Hematopoietic multipotent progenitor cell treated with erythropoietin and hydrocortisone succinate and interleukin-3 and kit ligand, for 8 days (in vitro differentiated cells): Measurements from ENCODE around the gene ADSL.
"Not testable (repeated sequence)": the region's sequence is repeated elsewhere in the genome, so short reads cannot be mapped to it uniquely, and the experiment has no call there.

Source experiments
- DNase-seq: peaks from one replicate; pipeline ENCODE4 v3.0.0-alpha.2; 2015

ADSL gene

GRCh38 chr22:40346185-40347118 lies at the start of gene ADSL:
ADSL (plus strand) TSS chr22:40346500; CDS start chr22:40346559, 59 bp downstream.
- peak; percentile 87 for DNase-seq

GRCh38 chr22:40300316-40300715 lies 46.0 kb upstream of the ADSL start:
- DNase-seq = no peak

- DNase-seq = no peak
Measured at GRCh38 chr22:40300884-40301672, 45.2 kb upstream of the ADSL start.

GRCh38 chr22:40302149-40302548 lies 44.2 kb upstream of the ADSL start:
- DNase-seq = no peak

- no peak for DNase-seq
Measured at GRCh38 chr22:40305625-40306024, 40.7 kb upstream of the ADSL start.

GRCh38 chr22:40308999-40309573 lies 37.2 kb upstream of the ADSL start:
- DNase-seq = no peak

GRCh38 chr22:40309631-40310030 lies 36.7 kb upstream of the ADSL start:
- no peak for DNase-seq

GRCh38 chr22:40310081-40310767 lies 36.1 kb upstream of the ADSL start:
- no peak for DNase-seq

- DNase-seq = no peak
Measured at GRCh38 chr22:40310768-40311120, 35.6 kb upstream of the ADSL start.

GRCh38 chr22:40311646-40312045 lies 34.7 kb upstream of the ADSL start:
- not testable (repeated sequence) for DNase-seq

- DNase-seq = no peak
Measured at GRCh38 chr22:40312050-40312449, 34.2 kb upstream of the ADSL start.

GRCh38 chr22:40313007-40313406 lies 33.3 kb upstream of the ADSL start:
- no peak for DNase-seq

GRCh38 chr22:40314041-40314440 lies 32.3 kb upstream of the ADSL start:
- DNase-seq = no peak

GRCh38 chr22:40320687-40321086 lies 25.6 kb upstream of the ADSL start:
- no peak for DNase-seq

- peak; percentile 94 for DNase-seq
Measured at GRCh38 chr22:40322021-40322420, 24.3 kb upstream of the ADSL start.

- no peak for DNase-seq
Measured at GRCh38 chr22:40322818-40323447, 23.4 kb upstream of the ADSL start.

GRCh38 chr22:40323681-40324171 lies 22.6 kb upstream of the ADSL start:
- no peak for DNase-seq

GRCh38 chr22:40324468-40325305 lies 21.6 kb upstream of the ADSL start:
- no peak for DNase-seq

GRCh38 chr22:40325315-40325714 lies 21.0 kb upstream of the ADSL start:
- no peak for DNase-seq

- DNase-seq = no peak
Measured at GRCh38 chr22:40326905-40327735, 19.2 kb upstream of the ADSL start.
